ENCODE results near the gene NFILZ.
A peak's percentile ranks its signal among the peaks of the same experiment; 100 is the strongest.

NFILZ gene

GRCh38 chr19:8642561-8642960, 12.1 kb downstream of the NFILZ start:
- DNase-seq, result no peak

GRCh38 chr19:8643860-8644653, 13.6 kb downstream of the NFILZ start:
- DNase-seq, result no peak

DNA sequence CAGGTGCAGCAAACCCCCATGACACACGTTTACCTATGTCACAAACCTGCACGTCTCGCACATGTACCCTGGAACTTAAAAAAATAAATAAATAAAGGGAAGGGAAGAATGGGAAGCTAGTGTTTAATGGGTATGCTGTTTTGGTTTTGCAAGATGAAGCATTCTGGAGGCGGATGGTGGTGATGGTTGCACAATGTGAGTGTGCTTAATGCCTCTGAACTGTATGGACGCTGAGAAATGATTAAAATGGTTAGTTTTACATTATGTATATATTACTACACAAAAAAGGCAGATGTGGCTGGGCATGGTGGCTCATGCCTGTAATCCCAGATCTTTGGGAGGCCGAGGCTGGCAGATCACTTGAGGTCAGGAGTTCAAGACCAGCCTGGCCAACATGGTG, 17.8 kb downstream of the NFILZ start:
- no peak for DNase-seq

GRCh38 chr19:8654591-8655339, 24.3 kb downstream of the NFILZ start:
- DNase-seq, result peak; percentile 31

DNA sequence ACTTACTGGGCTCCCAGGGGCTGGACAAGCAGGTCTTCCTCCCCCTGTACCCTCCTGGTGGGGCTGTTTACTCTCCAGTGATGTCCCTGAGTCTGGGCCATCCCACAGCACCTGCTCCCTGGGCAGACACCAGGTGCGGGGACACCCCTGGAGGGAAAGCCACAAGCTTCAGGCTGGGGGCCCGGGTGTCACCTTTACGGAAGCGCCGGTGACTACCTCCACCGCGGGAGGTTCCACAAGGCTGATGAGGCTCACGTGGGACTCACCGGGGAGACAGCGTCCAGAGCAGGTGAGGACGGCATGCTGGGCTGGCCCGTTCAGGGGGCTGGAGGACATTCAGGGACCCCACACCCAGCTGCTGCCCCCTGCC, 24.9 kb downstream of the NFILZ start:
- DNase-seq, result no peak

DNA sequence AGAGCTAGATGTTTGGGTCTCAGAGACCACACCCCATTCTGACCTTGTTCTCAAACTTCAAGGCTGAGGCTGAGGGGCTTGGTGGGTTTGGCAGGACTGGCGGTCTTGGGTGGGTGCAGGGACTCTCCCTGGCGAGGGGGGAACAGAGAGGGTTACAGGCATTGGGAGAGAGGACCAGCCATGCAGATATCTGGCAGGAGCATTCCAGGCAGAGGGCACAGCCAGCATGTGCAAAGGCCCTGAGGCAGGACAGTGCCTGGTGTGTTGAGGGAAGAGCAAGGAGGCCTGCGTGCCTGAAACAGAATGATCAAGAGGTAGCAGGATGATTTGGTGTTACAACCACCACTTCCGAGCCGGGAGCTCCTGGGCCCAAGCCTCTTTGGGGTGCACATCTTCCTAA, 27.4 kb downstream of the NFILZ start:
- no peak for DNase-seq

- DNase-seq, result no peak
These were observed 29.5 kb downstream of the NFILZ start for GRCh38 chr19:8659905-8660304.

GRCh38 chr19:8662263-8662662, 31.8 kb downstream of the NFILZ start:
- DNase-seq, result no peak

DNA sequence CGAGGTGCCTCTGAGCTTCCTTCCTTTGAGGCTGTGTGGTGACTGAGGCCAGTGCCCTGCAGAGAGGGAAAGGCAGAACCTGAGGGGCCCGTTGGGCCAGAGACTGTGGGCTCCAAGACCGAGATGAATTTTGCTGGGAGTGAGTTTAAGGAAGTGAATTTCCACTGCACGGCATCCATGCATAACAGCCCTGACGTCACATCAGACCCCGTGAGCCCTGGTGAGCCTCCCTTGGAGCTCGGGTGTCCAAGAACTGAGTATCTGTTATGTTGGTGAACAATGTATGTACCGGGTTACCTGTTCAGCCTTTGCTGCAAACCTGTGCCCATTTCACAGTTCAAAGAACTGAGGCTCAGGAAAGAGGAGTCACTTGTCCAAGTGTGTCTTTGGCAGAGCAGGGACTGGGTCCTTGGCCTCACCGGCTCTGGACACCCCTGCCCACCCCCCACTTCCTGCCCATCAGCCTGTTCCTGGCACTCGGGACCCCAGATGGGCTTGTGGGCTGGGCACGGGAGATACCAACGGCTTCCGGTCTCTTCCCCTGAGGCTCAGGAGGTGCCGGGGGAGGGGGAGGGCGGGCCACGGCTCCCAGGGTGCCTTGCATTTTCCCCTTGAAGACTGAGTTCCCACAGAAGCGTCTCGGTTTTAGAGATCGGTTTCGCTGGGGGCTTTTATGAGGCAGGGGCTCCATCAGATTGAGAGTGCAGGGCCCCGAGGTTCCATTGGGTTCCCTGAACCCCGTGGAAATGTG, 33.7 kb downstream of the NFILZ start:
- DNase-seq, result no peak

DNA sequence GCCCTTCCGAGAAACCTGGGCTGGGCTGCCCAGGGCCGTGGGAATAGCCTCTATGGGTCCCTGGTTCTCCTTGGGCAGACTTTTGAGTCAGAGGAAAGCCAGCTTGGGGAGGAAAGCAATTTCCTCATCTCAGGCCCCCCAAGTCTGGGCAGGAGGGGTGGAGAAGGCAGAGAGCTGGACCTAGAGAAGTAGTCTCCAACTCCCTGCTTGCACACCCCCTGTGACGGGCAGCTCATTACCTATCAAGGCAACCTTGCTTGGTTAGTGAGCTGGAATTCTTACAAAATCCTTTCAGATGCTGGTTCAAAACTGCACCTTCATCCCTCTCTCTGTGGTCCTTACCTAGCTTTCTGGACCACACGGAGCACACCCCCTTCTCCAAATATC, 34.2 kb downstream of the NFILZ start:
- no peak for DNase-seq

- no peak for DNase-seq
These were observed 35.2 kb downstream of the NFILZ start for GRCh38 chr19:8665468-8666213.

DNA sequence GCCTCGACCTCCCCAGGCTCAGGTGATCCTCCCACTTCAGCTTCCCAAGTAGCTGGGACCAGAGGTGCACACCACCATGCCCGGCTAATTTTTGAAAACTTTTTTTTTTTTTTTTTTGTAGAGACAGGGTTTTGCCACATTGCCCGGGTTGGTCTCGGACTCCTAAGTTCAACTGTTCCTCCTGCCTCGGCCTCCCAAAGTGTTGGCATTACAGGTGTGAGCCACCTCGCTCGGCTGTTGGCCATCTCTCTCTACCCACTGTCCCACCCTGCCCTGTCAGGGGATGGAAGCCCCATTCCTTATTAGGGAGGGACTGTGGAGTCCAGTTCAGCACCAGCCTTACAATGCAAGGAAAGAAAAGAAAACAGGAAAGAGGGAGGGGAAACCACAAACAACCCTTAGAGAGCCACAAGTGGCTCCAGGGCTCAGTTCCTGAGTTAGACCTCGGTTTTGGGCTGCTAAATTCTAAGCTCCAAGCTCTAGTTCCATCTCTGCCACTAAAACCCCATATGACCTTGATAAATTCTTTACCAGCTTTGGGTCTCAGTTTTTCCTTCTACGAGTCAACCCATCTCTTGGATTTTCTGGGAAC, 36.5 kb downstream of the NFILZ start:
- DNase-seq, result no peak

- no peak for DNase-seq
These were observed 43.0 kb downstream of the NFILZ start for GRCh38 chr19:8673276-8673891.

DNA sequence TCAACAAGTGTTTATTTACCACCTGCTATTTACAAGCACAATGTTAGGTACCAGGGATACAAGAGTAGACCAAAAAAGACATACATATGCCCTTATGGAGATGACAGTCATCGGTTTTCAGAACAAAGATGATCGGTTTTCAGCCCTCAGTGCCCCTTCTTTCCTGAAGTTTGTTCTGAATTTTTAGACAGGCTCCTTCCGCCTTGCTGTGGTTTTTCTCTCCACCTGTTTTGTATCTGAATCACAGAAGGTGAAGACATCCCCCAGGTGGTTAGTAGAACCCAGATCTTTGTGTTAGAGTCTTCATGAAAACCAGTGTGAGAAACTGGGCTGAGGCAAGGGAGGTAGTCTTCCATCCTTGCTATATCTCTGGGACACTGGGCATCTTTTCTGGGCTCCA, 44.6 kb downstream of the NFILZ start:
- no peak for DNase-seq

DNA sequence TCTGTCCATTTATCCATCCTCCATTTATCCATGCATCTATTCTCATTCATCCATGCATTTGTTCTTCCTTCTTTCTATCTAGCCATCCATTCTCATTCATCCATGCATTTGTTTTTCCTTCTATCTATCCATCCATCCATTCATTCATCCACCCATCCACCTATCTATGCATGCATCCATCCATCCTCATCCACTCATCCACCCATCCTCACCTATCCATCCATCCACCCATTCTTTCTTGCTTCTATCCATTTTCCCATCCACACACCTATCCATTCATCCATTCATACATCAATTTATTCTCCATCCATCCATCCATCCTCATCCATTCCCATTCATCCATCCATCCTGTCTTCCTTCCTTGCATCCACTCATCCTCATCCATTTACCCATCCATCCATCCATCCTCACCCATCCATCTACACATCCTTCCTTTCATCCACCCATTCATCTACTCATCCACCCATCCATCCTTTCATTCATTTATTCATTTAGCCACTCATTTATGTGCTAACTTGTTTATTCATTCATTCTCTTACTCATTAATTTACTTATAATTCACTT, 47.9 kb downstream of the NFILZ start:
- DNase-seq, result no peak

Measured in fibroblast of skin of abdomen (primary cell).